ENCODE measurements around the gene ZDHHC3.

Gene ZDHHC3, protein sequence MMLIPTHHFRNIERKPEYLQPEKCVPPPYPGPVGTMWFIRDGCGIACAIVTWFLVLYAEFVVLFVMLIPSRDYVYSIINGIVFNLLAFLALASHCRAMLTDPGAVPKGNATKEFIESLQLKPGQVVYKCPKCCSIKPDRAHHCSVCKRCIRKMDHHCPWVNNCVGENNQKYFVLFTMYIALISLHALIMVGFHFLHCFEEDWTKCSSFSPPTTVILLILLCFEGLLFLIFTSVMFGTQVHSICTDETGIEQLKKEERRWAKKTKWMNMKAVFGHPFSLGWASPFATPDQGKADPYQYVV

DNA sequence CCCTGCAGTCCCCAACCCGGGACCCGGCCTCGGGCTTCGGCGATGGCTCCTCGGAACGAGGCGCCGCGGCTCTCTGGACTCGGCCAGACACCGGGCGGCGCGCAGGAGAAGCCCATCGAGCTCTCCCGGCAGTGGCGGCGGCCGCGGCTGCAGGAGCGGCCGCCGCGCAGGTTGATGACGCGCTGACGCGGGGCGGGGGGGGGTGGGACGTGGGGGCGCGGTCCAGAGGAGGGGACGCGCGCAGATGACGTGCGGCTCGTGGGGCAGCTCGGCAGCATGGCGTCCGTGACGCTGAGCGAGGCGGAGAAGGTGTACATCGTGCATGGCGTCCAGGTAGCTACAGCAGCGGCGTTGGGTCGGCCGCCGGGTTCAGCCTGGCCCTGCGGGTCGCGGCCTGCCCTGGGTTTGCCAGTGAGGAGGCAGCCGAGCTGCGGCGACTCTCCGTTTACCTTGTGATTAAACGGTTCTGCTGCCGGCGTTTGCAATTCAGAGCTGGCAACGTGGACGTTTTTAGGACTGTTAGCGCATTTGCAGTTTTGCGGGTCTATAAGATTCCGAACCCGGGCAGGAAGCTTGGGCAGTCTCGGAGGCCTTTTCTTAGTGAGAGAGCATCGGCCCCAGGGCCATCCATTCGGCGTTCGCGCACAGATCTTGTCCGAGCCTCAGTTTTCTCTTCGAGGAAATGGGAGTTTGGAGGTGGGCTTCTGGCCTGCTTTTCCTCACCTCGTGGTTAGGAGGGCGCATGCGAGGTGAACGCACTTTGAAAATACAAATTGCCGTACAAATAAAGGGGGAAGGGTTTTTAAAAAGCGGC is at the start of gene ZDHHC3, which contains the start of gene EXOSC7:
Gene ZDHHC3 (minus strand): TSS at position 173 of the 814 bp plus-strand sequence. CDS start 16,738 bp downstream, outside the sequence.
Gene EXOSC7 (plus strand): TSS at position 243 of the 814 bp plus-strand sequence. CDS start 34 bp downstream, at position 277.
- peak; percentile 38 for DNase-seq (ENCODE audit: extremely low read depth, low read depth)
- H3K4me3 ChIP-seq (replicated peaks; ENCODE audit: low read depth, low read length) = peak within 1 kb of the TSS; percentile 80
- TF ChIP-seq, protein P1, sequence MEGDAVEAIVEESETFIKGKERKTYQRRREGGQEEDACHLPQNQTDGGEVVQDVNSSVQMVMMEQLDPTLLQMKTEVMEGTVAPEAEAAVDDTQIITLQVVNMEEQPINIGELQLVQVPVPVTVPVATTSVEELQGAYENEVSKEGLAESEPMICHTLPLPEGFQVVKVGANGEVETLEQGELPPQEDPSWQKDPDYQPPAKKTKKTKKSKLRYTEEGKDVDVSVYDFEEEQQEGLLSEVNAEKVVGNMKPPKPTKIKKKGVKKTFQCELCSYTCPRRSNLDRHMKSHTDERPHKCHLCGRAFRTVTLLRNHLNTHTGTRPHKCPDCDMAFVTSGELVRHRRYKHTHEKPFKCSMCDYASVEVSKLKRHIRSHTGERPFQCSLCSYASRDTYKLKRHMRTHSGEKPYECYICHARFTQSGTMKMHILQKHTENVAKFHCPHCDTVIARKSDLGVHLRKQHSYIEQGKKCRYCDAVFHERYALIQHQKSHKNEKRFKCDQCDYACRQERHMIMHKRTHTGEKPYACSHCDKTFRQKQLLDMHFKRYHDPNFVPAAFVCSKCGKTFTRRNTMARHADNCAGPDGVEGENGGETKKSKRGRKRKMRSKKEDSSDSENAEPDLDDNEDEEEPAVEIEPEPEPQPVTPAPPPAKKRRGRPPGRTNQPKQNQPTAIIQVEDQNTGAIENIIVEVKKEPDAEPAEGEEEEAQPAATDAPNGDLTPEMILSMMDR (IDR thresholded peaks at IDR 0.05; ENCODE audit: low read depth, low read length, missing control alignments) = no peak

DNA sequence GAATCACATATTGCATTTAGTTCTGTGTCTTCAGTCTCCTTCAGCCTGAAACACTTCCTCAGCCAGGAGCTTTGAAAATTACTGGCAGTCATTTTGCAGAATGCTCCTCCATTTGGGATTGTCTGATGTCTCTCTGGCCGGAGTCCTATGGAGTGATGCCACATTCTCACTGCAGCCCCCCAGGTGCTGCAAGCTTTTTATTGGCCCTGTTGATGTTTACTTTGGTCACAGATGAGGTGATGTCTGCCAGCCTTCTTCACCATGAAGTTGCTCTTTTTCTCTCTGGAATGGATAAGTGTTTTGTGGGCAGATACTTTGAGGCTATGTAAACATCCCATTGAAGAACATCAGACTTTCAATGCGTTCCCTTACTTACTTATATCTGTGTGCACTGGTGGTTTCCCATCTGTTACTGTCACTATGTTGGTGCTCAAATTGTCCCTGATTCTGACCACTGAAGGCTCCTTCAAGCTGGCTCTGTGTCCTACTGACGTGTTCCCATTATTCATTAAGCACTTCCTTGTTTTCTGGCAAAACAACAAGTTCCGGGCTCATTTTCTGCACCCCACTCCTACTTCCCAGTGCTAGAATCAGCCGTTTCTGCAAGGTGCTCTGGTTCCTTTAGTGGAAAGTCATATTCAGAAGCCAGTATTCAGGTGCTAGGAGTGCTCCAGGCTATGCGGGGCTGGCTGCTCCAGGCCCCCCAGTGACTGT is 48.7 kb upstream of the ZDHHC3 start:
- H3K4me3 ChIP-seq (replicated peaks; ENCODE audit: low read depth, low read length) = no peak overlapping the region
- TF ChIP-seq, protein P1 (IDR thresholded peaks at IDR 0.05; ENCODE audit: low read depth, low read length, missing control alignments) = no peak
- DNase-seq (ENCODE audit: extremely low read depth, low read depth) = no peak

DNA sequence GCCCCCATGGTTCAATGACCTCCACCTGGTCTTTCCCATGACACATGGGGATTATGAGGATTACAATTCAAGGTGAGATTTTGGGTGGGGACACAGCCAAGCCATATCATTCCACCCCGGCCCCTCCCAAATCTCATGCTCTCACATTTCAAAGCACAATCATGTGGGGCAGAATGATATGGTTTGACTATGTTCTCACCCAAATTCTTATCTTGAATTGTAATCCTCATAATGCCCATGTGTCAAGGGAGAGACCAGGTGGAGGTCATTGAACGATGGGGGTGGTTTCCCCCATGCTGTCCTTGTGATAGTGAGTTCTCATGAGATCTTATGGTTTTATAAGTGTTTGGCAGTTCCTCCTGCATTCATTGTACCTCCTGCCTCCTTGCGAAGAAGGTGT is 47.7 kb upstream of the ZDHHC3 start:
- TF ChIP-seq, protein P1 (IDR thresholded peaks at IDR 0.05; ENCODE audit: low read depth, low read length, missing control alignments) = no peak
- DNase-seq (ENCODE audit: extremely low read depth, low read depth) = no peak
- no peak overlapping the region for H3K4me3 ChIP-seq (replicated peaks; ENCODE audit: low read depth, low read length)

DNA sequence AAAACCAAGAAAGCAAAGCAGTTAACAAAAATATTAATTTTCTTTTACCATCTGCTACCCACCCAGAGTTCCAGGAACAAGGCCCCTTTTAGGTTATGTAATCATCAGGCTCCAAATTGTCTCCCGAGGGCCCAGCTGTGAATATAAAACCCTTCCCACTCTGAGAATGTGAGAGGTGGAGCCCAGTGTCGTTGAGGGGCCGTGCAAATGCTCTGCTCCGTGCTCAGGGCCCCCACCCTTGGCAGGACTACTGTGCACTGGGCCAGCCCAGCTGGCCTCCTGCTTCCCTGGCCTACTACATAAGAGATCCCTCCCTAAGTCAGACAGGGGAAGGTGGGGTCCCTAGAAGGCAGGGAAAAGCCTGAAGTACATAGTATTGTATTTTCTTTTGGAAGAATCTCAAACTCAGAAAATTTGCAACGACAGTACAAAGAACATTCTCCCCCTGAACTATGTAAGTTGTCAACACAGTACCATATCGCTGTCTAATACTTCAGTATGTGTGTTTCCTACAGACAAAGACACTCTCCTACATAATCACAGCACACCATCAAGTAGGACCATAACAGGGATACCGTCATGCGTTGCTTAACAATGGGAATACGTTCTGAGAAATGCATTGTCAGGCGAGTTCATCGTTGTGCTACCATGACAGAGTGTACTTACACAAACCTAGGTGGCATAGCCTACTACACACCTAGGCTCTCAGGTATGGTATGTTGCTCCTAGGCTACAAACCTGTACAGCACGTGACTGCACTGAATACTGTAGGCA is 45.7 kb upstream of the ZDHHC3 start:
- no peak for DNase-seq (ENCODE audit: extremely low read depth, low read depth)
- TF ChIP-seq, protein P1 (IDR thresholded peaks at IDR 0.05; ENCODE audit: low read depth, low read length, missing control alignments) = no peak
- no peak overlapping the region for H3K4me3 ChIP-seq (replicated peaks; ENCODE audit: low read depth, low read length)

DNA sequence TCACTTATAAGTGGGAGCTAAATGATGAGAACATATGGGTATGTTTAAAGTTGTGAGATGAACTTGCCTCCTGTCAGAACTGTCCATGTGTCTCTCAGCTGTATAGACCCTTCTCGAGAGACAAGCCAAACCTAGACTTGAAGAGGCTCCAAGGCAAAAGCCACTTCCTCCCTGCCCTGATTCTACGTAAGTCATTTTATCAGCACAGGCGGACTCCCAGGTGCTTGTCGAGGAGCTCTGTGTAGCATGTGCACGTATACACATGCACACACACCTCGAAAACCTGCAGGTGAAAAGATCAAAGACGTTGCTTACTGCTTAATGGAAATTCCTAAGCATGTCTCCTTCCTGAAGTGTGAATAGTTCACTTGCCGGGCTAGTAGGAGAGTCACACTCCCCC is 44.6 kb upstream of the ZDHHC3 start:
- DNase-seq (ENCODE audit: extremely low read depth, low read depth) = no peak
- TF ChIP-seq, protein P1 (IDR thresholded peaks at IDR 0.05; ENCODE audit: low read depth, low read length, missing control alignments) = no peak
- H3K4me3 ChIP-seq (replicated peaks; ENCODE audit: low read depth, low read length) = no peak overlapping the region

DNA sequence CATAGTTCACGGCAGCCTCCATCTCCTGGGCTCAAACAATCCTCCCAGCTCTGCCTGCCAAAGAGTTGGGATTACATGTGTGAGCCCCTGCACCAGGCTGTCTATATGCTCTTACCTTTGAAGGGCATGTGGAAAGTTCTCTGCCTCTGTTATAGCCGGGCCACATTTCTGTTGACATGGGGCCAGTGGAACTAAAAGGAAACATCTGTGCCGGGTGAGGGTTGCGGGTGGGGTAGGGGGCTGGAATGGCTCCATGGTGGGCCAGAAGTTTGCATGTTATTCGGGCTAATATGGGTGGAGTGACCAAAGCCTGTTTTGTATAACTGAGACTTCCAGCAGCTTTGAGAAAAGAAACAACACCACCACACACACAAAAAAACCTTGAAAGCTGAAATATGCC is 41.8 kb upstream of the ZDHHC3 start:
- no peak overlapping the region for H3K4me3 ChIP-seq (replicated peaks; ENCODE audit: low read depth, low read length)
- no peak for DNase-seq (ENCODE audit: extremely low read depth, low read depth)
- TF ChIP-seq, protein P1 (IDR thresholded peaks at IDR 0.05; ENCODE audit: low read depth, low read length, missing control alignments) = no peak
